Hematopoietic multipotent progenitor cell treated with erythropoietin and hydrocortisone succinate and interleukin-3 and kit ligand, for 17 days (in vitro differentiated cells): Measurements from ENCODE around the gene IFI6.
"Not testable (repeated sequence)": the region's sequence is repeated elsewhere in the genome, so short reads cannot be mapped to it uniquely, and the experiment has no call there.

ENCODE experiments used
- DNase-seq: peaks from one replicate; pipeline ENCODE4 v3.0.0-alpha.2; 2015; ENCODE audit warnings: low spot score

IFI6 gene

GRCh38 chr1:27628712-27629111 is 43.3 kb downstream of the IFI6 start:
- no peak for DNase-seq

- not testable (repeated sequence) for DNase-seq
These were observed 44.3 kb downstream of the IFI6 start for GRCh38 chr1:27627733-27628132.

- no peak for DNase-seq
These were observed 44.9 kb downstream of the IFI6 start for GRCh38 chr1:27627061-27627460.

GRCh38 chr1:27626031-27626935 is 45.7 kb downstream of the IFI6 start:
- DNase-seq = no peak

- DNase-seq = no peak
These were observed 47.4 kb downstream of the IFI6 start for GRCh38 chr1:27624467-27625178.

GRCh38 chr1:27623327-27624212 is 48.4 kb downstream of the IFI6 start:
- DNase-seq = no peak

GRCh38 chr1:27622828-27623227 is 49.2 kb downstream of the IFI6 start:
- DNase-seq = no peak

GRCh38 chr1:27621051-27621920 is 50.7 kb downstream of the IFI6 start:
- no peak for DNase-seq

- not testable (repeated sequence) for DNase-seq
These were observed 52.1 kb downstream of the IFI6 start for GRCh38 chr1:27619782-27620438.

GRCh38 chr1:27618341-27619082 is 53.5 kb downstream of the IFI6 start:
- no peak for DNase-seq

GRCh38 chr1:27617420-27617819 is 54.6 kb downstream of the IFI6 start:
- DNase-seq = no peak

GRCh38 chr1:27616441-27616840 is 55.6 kb downstream of the IFI6 start:
- DNase-seq = no peak
